GM18511 (cell line): ENCODE data around the gene OR4E1.
"Not testable (repeated sequence)": the region's sequence is repeated elsewhere in the genome, so short reads cannot be mapped to it uniquely, and the experiment has no call there.

Source experiments
- ATAC-seq: cut with Tn5 transposase; IDR thresholded peaks from one replicate; pipeline ENCODE4 v1.9.1; 2021; ENCODE audit warnings: mild to moderate bottlenecking, moderate library complexity; ENCODE audit not compliant: unreplicated experiment

Gene OR4E1

DNA sequence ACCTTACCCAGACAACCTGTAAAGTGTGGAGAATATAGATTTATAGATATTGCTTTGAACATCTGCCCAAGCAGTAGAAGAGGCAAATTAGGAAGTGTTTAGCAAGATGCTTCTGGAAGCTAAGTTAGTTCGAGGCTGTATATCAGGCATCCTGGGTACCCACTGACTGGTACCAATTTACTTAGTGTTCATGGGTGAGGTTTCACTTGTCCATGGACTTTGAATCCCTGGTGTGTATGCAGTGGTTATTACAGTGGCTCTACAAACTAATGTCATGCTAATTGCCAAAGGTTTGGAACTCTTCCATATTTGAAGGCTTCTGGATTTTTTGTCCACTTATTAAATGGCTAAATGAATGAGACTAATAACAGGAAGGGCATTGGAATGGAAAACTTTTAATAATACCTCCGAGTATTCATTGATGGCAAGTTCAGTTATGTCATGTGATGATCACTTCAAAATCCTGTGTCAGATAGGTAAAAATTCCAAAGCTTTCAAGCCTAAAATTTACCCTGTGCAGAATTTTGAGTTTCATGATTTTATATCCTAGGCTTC, 20.2 kb downstream of the OR4E1 start, which contains the start of gene OR4E2:
Gene OR4E2, plus strand, starts transcription at position 505 of the 555 bp plus-strand sequence. CDS start 11,248 bp downstream, outside the sequence.
- no peak for ATAC-seq

DNA sequence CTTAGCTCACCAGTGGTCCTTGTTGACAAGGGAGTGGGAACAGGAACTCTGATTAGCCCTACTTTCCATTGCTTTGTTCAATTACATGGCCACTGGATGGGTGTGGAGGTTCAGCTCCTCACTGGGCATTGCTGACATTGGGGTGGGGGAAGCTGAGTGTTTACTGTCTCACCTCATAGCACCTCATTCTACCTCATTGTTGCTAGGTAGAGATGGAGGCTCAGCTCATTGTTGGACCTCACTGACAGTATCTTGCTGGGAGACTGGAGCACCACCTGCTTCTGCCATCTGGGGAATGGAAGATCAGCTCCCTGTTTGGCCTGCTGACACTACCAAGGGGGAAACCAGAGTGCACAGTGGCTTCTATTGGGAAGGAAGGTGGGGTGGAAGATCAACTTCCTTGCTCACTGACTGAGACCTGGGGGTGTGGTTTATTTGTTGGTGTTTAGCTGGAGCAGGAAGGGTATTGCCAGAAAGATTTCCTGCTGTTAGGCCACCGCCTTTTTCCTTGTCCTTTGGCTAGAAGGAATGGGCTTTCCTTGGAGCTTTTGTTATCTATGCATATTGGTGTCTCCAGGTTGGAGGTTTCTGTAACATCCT, 21.3 kb downstream of the OR4E1 start:
- no peak for ATAC-seq

DNA sequence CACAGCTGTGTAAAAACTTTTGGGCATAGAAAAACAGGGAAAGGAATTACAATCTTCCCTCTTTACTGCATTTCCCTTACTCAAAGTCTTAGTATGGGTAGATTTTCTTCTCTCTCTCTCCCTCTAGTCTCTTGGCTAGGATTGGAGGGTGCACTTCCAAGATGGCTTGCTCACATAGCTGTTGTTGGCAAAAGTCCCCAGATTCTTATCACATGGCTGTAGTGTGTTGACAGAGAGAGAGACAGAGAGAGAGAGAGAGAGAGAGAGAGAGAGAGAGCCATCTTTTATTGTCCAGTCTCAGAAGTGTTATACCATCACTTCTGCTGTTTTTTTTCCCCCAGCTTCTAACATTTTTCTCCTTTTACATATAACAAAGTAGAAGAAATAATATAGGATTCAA, 26.2 kb downstream of the OR4E1 start:
- no peak for ATAC-seq

DNA sequence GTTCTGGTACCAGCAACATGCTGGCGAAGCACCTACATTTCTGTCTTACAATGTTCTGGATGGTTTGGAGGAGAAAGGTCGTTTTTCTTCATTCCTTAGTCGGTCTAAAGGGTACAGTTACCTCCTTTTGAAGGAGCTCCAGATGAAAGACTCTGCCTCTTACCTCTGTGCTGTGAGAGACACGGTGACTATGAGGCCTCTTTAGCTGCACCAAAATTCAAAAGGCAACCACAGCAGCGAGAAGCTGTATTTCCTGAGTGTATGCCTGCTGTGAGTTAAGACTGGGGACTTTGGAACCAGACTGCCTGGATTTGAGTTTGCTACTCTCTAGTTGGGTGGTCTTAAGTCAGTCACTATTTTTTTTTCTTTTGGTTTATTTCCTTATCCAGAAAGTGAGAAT, 30.2 kb downstream of the OR4E1 start:
- no peak for ATAC-seq

DNA sequence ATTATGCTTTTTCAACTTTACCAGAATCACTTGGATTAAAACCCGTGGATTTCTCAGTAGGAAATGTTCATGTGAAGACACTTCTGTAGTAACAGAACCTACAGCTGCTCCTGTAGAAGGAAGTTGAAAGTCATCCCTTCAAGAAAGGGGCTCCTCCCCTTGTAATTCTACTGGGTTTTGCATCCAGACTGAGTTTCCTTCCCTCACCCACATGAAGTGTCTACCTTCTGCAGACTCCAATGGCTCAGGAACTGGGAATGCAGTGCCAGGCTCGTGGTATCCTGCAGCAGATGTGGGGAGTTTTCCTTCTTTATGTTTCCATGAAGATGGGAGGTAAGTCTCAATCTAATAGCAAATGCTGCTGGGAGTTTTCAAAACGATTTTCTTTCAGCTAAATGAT, 30.9 kb downstream of the OR4E1 start:
- no peak for ATAC-seq

DNA sequence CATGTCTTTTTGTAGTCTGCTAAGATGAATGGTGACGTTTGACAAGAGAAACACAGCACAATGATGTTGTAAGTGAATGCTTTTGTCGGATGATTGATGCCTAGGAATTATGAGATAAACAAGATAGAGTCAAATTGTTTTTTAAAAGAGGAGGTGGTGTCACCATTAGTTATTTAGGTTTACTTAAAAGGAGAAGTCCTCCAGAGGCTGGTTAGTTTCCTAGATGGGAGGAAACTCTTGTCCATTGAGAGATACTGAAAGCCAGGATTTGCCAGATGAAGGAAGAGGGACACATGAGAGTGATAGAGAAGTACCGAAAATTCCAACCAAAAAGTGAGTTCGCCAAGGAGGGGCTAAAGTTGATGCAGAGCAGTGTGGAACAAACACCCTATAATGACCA, 38.8 kb downstream of the OR4E1 start, which contains the start of gene OR10G2:
Gene OR10G2, minus strand, starts transcription at position 101 of the 400 bp plus-strand sequence. Its CDS starts 98 bp downstream, at position 3.
- ATAC-seq: no peak

DNA sequence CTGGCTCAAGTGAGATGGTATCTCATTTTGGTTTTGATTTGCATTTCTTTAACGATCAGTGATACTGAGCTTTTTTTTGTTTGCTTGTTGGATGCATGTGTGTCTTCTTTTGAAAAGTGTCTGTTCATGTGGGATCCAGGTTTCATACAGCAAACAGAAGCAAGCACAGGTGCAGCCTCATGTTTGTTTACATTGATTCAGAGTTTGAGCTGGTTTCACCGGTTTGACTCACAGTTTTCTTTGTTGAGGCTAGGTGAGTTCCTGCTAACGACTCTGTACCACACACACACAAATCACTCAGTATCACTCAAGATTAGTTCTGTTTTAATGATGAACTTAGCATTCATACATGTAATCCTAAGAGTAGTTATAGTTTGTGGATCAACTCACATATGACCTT, 42.5 kb downstream of the OR4E1 start:
- ATAC-seq: no peak

DNA sequence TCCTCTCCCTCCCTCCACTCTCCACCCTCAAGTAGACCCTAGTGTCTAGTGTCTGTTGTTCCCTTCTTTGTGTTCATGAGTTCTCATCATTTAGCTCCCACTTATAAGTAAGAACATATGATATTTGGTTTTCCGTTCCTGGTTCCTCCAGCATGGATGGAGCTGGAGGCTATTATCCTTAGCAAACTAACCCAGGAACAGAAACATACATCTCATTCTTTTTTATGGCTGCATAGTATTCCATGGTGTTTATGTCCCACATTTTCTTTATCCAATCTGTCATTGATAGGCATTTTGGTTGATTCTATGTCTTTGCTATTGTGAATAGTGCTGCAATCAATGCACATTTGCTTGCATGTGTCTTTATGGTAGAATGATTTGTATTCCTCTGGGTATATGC, 43.1 kb downstream of the OR4E1 start:
- not testable (repeated sequence) for ATAC-seq

DNA sequence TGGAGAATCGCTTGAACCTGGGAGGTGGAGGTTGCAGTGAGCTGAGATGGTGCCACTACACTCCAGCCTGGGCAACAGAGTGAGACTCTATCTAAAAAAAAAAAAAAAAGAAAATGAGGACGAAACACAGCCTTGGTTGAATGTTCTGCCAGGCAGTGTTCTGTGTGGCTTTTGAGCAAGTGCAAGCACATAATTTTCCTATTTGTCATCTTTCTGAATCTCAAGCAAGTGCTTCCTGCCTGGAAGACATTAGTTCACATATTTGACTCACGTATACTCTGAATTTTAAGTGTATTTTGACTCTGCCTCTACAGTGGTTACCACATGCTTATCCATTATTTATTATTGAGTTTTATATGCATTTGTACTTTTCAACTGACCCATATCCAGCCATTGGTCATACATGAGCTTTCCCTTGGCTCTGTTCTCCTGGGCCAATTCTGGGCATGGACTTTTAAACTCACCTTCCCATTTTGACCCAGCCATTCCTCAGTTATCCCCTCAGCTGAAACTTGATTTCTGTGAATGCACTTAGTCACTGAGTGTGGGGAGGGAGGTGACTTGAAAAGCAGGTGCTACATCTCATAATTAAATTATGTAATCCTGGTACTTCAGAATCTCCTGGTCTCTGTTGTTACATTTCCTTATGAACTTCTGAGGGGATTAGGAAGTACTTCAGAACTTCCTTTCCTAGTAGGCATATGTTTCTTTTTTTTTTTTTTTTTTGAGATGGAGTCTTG, 47.0 kb downstream of the OR4E1 start:
- no peak for ATAC-seq
